GM18868 (cell line): ENCODE data around the gene TRIM31.

Experiments
- ATAC-seq: cut with Tn5 transposase; IDR thresholded peaks from one replicate; pipeline ENCODE4 v1.9.1; 2021; ENCODE audit warnings: mild to moderate bottlenecking, moderate library complexity; ENCODE audit not compliant: unreplicated experiment

TRIM31 gene

GRCh38 chr6:30113003-30113759, at the start of gene TRIM31:
Gene TRIM31, minus strand, starts transcription at chr6:30113090. Its CDS starts 285 bp downstream, at chr6:30112805.
- ATAC-seq: peak; percentile 76

GRCh38 chr6:30162265-30163089, 49.6 kb upstream of the TRIM31 start:
- no peak for ATAC-seq

GRCh38 chr6:30160785-30161531, 48.1 kb upstream of the TRIM31 start, which contains the start of gene TRIM10:
Gene TRIM10, minus strand, starts transcription at chr6:30161211. Its CDS starts 353 bp downstream, at chr6:30160858.
- ATAC-seq: no peak

- ATAC-seq: no peak
These were observed 47.3 kb upstream of the TRIM31 start for GRCh38 chr6:30160008-30160784.

- no peak for ATAC-seq
These were observed 45.7 kb upstream of the TRIM31 start for GRCh38 chr6:30158475-30159040.

GRCh38 chr6:30157999-30158398, 45.1 kb upstream of the TRIM31 start:
- ATAC-seq: no peak

- no peak for ATAC-seq
These were observed 44.7 kb upstream of the TRIM31 start for GRCh38 chr6:30157581-30157980.

GRCh38 chr6:30156774-30157173, 43.9 kb upstream of the TRIM31 start:
- no peak for ATAC-seq

GRCh38 chr6:30156262-30156599, 43.3 kb upstream of the TRIM31 start:
- ATAC-seq: no peak

GRCh38 chr6:30155520-30156261, 42.8 kb upstream of the TRIM31 start:
- no peak for ATAC-seq

- no peak for ATAC-seq
These were observed 42.0 kb upstream of the TRIM31 start for GRCh38 chr6:30154709-30155519.

GRCh38 chr6:30154061-30154460, 41.2 kb upstream of the TRIM31 start:
- ATAC-seq: no peak

GRCh38 chr6:30152910-30153610, 40.2 kb upstream of the TRIM31 start:
- no peak for ATAC-seq

- no peak for ATAC-seq
These were observed 39.3 kb upstream of the TRIM31 start for GRCh38 chr6:30152016-30152673.

- ATAC-seq: no peak
These were observed 38.7 kb upstream of the TRIM31 start for GRCh38 chr6:30151580-30151979.

- no peak for ATAC-seq
These were observed 37.9 kb upstream of the TRIM31 start for GRCh38 chr6:30150671-30151395.
